Sigmoid colon (tissue), 4 donors: ENCODE data around the gene TMEM94.

ENCODE experiments used
- EP300 ChIP-seq, 4 donors: sonication (generic); formaldehyde crosslinking; IDR thresholded peaks; one replicate each; pipeline ENCODE4 v1.6.1; 2017; ENCODE audit warnings: antibody characterized with exemption in 4 of 4
- POLR2A ChIP-seq, 2 donors: fragments of 450-650 bp; IDR thresholded peaks; one replicate each; pipeline ENCODE4 v1.6.1; 2016; ENCODE audit warnings: antibody characterized with exemption in 2 of 2, mild to moderate bottlenecking in 2 of 2, moderate library complexity in 2 of 2
- POLR2AphosphoS5 ChIP-seq, 4 donors: sonication (generic); formaldehyde crosslinking; IDR thresholded peaks; one replicate each; pipeline ENCODE4 v1.6.1; 2017; ENCODE audit warnings: antibody characterized with exemption in 4 of 4
- TF ChIP-seq, protein P1 (sequence below), 4 experiments: fragments of 450-650 bp in 3 of 4; fragments of 200-600 bp in 1 of 4; IDR thresholded peaks; one replicate each; pipeline ENCODE4 v1.5.1; 2016 to 2019; ENCODE audit warnings: antibody characterized with exemption in 4 of 4, mild to moderate bottlenecking in 3 of 4, moderate library complexity in 2 of 4

DNA sequence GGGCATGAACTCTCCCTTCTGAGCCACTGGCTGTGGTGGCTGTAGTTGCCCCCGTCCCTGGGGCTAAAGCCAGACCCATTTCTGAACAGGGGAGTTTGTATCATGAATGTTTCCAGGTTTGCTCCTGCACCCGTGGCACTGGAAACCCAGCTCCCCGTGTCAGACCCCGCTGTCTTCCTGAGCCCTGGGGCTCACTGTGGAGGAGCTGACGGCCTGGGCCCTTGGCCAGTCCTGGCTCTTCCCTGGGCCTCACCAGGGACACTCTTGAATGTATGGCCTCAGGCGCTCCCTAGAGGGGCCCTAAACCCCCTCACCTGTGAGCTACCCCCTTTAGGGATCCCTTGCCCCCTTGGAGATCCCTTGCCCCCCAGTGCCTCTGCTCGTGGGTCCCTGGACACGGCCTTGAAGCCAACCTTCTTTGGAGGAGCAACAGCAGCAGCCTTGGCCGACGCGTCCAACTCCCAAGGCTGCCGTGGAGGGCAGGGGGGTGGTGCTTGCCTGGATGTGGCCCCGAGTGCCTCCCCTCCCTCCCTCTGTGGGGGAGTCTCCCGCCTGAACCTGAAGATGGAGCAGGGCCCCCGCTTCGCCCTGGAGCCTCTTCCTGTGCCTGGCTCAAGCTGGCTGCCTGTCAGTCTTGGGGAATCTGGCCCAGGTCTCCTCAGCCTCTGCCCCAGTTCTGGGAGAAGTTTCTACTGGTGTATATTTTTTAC, 43.0 kb downstream of the TMEM94 start:
- TF ChIP-seq POLR2A (IDR thresholded peaks at IDR 0.05) (no peak), POLR2AphosphoS5 (IDR thresholded peaks at IDR 0.05) (no peak), EP300 (IDR thresholded peaks at IDR 0.05) (no peak)
- TF ChIP-seq, protein P1, sequence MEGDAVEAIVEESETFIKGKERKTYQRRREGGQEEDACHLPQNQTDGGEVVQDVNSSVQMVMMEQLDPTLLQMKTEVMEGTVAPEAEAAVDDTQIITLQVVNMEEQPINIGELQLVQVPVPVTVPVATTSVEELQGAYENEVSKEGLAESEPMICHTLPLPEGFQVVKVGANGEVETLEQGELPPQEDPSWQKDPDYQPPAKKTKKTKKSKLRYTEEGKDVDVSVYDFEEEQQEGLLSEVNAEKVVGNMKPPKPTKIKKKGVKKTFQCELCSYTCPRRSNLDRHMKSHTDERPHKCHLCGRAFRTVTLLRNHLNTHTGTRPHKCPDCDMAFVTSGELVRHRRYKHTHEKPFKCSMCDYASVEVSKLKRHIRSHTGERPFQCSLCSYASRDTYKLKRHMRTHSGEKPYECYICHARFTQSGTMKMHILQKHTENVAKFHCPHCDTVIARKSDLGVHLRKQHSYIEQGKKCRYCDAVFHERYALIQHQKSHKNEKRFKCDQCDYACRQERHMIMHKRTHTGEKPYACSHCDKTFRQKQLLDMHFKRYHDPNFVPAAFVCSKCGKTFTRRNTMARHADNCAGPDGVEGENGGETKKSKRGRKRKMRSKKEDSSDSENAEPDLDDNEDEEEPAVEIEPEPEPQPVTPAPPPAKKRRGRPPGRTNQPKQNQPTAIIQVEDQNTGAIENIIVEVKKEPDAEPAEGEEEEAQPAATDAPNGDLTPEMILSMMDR (IDR thresholded peaks at IDR 0.05): no peak
